Uterus (tissue), 2 donors: Measurements from ENCODE around the gene ERG.

Experiments
- POLR2A ChIP-seq, 2 donors: fragments of 450-650 bp; IDR thresholded peaks; one replicate each; pipeline ENCODE4 v1.6.1; 2016; ENCODE audit warnings: antibody characterized with exemption in 2 of 2, mild to moderate bottlenecking in 1 of 2, moderate library complexity in 1 of 2
- TF ChIP-seq, protein P1 (sequence below), 4 experiments: fragments of 200-600 bp in 2 of 4; fragments of 450-650 bp in 2 of 4; sonication (generic) in 2 of 4; IDR thresholded peaks; one replicate each; pipeline ENCODE4 v1.5.1; 2016 to 2019; ENCODE audit warnings: antibody characterized with exemption in 4 of 4, mild to moderate bottlenecking in 2 of 4, moderate library complexity in 1 of 4

- TF ChIP-seq, protein P1, sequence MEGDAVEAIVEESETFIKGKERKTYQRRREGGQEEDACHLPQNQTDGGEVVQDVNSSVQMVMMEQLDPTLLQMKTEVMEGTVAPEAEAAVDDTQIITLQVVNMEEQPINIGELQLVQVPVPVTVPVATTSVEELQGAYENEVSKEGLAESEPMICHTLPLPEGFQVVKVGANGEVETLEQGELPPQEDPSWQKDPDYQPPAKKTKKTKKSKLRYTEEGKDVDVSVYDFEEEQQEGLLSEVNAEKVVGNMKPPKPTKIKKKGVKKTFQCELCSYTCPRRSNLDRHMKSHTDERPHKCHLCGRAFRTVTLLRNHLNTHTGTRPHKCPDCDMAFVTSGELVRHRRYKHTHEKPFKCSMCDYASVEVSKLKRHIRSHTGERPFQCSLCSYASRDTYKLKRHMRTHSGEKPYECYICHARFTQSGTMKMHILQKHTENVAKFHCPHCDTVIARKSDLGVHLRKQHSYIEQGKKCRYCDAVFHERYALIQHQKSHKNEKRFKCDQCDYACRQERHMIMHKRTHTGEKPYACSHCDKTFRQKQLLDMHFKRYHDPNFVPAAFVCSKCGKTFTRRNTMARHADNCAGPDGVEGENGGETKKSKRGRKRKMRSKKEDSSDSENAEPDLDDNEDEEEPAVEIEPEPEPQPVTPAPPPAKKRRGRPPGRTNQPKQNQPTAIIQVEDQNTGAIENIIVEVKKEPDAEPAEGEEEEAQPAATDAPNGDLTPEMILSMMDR (IDR thresholded peaks at IDR 0.05): no peak
- TF ChIP-seq POLR2A (IDR thresholded peaks at IDR 0.05): no peak
Observed at GRCh38 chr21:38489271-38489652, 9.0 kb downstream of the ERG start.
